ENCODE results near the gene PAPLN.

DNA sequence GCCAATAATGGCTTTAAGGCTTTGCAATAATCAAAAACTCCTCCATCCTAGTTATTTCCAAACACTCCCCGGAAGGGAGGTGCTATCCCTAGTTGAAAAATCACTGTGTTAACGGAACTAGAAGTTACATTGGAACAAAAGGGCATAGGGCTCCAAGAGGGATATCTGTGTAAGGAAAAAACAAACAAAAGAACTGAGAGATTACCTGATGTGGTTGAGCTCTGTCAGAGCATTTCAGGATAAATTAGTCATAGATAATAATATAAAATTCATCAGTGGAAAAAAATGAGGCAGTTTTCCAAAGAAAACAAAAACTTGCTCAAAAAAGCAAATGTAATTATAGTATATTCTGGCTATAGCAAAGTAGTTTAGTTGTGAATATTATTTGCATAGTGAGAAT is 27.4 kb upstream of the PAPLN start:
- TF ChIP-seq, protein P1, sequence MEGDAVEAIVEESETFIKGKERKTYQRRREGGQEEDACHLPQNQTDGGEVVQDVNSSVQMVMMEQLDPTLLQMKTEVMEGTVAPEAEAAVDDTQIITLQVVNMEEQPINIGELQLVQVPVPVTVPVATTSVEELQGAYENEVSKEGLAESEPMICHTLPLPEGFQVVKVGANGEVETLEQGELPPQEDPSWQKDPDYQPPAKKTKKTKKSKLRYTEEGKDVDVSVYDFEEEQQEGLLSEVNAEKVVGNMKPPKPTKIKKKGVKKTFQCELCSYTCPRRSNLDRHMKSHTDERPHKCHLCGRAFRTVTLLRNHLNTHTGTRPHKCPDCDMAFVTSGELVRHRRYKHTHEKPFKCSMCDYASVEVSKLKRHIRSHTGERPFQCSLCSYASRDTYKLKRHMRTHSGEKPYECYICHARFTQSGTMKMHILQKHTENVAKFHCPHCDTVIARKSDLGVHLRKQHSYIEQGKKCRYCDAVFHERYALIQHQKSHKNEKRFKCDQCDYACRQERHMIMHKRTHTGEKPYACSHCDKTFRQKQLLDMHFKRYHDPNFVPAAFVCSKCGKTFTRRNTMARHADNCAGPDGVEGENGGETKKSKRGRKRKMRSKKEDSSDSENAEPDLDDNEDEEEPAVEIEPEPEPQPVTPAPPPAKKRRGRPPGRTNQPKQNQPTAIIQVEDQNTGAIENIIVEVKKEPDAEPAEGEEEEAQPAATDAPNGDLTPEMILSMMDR (IDR thresholded peaks at IDR 0.05; ENCODE audit: insufficient read depth, low read length) = no peak
- TF ChIP-seq, protein P2, sequence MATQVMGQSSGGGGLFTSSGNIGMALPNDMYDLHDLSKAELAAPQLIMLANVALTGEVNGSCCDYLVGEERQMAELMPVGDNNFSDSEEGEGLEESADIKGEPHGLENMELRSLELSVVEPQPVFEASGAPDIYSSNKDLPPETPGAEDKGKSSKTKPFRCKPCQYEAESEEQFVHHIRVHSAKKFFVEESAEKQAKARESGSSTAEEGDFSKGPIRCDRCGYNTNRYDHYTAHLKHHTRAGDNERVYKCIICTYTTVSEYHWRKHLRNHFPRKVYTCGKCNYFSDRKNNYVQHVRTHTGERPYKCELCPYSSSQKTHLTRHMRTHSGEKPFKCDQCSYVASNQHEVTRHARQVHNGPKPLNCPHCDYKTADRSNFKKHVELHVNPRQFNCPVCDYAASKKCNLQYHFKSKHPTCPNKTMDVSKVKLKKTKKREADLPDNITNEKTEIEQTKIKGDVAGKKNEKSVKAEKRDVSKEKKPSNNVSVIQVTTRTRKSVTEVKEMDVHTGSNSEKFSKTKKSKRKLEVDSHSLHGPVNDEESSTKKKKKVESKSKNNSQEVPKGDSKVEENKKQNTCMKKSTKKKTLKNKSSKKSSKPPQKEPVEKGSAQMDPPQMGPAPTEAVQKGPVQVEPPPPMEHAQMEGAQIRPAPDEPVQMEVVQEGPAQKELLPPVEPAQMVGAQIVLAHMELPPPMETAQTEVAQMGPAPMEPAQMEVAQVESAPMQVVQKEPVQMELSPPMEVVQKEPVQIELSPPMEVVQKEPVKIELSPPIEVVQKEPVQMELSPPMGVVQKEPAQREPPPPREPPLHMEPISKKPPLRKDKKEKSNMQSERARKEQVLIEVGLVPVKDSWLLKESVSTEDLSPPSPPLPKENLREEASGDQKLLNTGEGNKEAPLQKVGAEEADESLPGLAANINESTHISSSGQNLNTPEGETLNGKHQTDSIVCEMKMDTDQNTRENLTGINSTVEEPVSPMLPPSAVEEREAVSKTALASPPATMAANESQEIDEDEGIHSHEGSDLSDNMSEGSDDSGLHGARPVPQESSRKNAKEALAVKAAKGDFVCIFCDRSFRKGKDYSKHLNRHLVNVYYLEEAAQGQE (IDR thresholded peaks at IDR 0.05; ENCODE audit: insufficient replicate concordance, low read depth) = no peak
- TF ChIP-seq POLR2AphosphoS5 (IDR thresholded peaks at IDR 0.05; ENCODE audit: low read depth) = no peak

Measured in HL-60 (cell line).